Kidney (tissue), 14 donors: Measurements from ENCODE around the gene BICD2. TPM values are rescaled to one million over a fixed set of nuclear protein-coding genes. Genes with fewer than 3 reads are reported as not detected.

Experiments used
- DNase-seq, 5 donors: peaks; one replicate each; pipeline ENCODE4 v3.0.0-alpha.2; 2013 to 2020
- FAIRE-seq: peaks from 2 replicates; lab custom pipeline; 2012; peaks lifted over from hg19 to GRCh38; lab: Jason Lieb, UNC
- H3K27ac ChIP-seq, 2 donors: one replicate each; pipeline ENCODE4 v1.7.0; 2013; ENCODE audit warnings: low read depth in 2 of 2, low read length in 2 of 2, inconsistent platforms in 1 of 2
- H3K27me3 ChIP-seq: one replicate; pipeline ENCODE4 v1.7.1; 2013; ENCODE audit warnings: low read length, inconsistent platforms; ENCODE audit not compliant: control insufficient read depth, insufficient read depth
- H3K36me3 ChIP-seq, 3 donors: one replicate each; pipeline versions ENCODE4 v1.7.0 to v1.7.1; 2013; ENCODE audit warnings: low read length in 3 of 3, control low read depth in 1 of 3, inconsistent platforms in 1 of 3; ENCODE audit not compliant: insufficient read depth in 3 of 3, control insufficient read depth in 2 of 3
- H3K4me1 ChIP-seq, 3 donors: one replicate each; pipeline versions ENCODE4 v1.7.0 to v1.7.1; 2013; ENCODE audit warnings: low read length in 3 of 3, inconsistent platforms in 1 of 3, low read depth in 1 of 3; ENCODE audit not compliant: control insufficient read depth in 2 of 3, insufficient read depth in 2 of 3
- H3K4me3 ChIP-seq, 3 donors: one replicate each; pipeline versions ENCODE4 v1.7.0 to v1.8.1; 2013; ENCODE audit warnings: low read length in 3 of 3, control low read depth in 1 of 3, inconsistent platforms in 1 of 3
- H3K9ac ChIP-seq, 3 donors: one replicate each; pipeline versions ENCODE4 v1.7.0 to v1.7.1; 2013; ENCODE audit warnings: low read length in 3 of 3, control low read depth in 1 of 3, inconsistent platforms in 1 of 3
- H3K9me3 ChIP-seq, 3 donors: one replicate each; pipeline versions ENCODE4 v1.7.0 to v1.7.1; 2013; ENCODE audit warnings: low read length in 3 of 3, control low read depth in 1 of 3, inconsistent platforms in 1 of 3; ENCODE audit not compliant: control insufficient read depth in 2 of 3, insufficient read depth in 1 of 3
- intact Hi-C: fragments of 100-400 bp; cut with DNase I; formaldehyde crosslinking; loops from one replicate; pipeline ENCODE4 v1.11.1; 2022
- polyA plus RNA-seq: library from polyadenylated mRNA; stranded (reverse); fragments of 350-450 nt; fragmentation: Illumina TruSeq; extraction: RNeasy Lipid Tissue Mini Kit (QIAGEN cat#74804); gene quantifications from one replicate; pipeline ENCODE4 v1.2.3, GENCODE V29; 2014; ENCODE audit warnings: low read depth, low replicate concordance; ENCODE audit not compliant: insufficient read depth
- total RNA-seq: library from RNA; stranded (reverse); fragmentation: NEBNext Ultra II Directional; extraction: Animal tissue kit (Norgen Biotek cat#: 25700); gene quantifications from one replicate; pipeline ENCODE4 v1.2.1, GENCODE V29; 2021
- TF ChIP-seq, protein P1 (sequence below): IDR thresholded peaks from 3 replicates; pipeline ENCODE4 v1.5.1; 2012; ENCODE audit warnings: mild to moderate bottlenecking, moderate library complexity, borderline replicate concordance; ENCODE audit not compliant: insufficient read depth; ENCODE audit errors: extremely low read depth
- donor health status: control.
- donor health status: control.
- donor health status: control.
- donor health status: control.
- donor health status: control.
- donor health status: DM: yes; HTN: yes; CAD: no.
- donor health status: Normal renal cell carcinoma (clear cell type).

Gene BICD2
- total and polyA plus RNA-seq, 2 donors from 2014 or later: 10.0 to 25.2 TPM

DNA sequence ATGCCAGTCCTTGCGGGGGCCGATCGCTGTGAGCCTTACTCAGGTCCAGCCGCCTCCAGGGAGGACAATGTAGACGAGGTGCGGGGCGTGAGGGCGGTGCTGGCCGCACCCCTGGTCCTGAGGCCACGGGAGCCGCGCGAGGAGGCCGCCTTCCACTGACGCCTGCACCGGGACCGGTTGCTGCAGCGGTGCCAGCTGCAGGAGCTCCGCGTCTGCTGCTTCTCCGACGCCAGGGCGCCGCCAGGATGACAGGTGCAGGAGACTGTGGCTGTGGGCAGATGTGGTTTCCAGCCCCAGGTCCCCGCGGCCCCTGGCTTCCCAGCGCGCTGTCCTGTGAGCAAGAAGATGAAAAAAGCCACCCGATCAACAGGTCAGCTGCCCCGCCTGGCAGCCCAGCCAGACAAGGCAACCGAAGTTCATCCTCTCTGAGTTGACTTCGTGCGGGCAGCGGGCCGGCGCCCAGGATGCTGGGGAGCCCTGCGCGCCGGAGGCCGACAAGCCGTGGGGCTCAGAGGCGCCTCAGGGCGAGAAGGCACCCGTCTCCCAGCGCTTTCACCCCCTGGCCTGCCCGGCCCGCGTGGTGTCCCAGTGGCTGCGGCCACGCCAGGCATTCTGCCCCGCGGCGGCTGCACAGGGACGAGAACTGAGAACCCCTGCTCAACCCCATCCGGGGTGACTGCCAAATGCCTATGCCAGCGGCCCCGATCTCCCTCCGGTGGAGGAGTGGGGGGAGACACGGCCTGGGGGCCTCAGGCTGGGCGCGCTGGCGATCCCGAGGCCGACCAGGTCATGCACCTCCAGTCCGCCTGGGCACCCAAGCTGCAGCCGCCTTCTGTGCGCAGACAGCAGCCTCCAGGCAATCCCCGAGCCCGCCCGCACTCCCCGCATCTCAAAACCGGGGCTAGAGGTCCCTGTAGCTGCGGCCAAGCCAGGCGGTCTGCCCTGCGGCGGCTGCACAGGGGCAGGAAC, 43.4 kb upstream of the BICD2 start:
- TF ChIP-seq, protein P1, sequence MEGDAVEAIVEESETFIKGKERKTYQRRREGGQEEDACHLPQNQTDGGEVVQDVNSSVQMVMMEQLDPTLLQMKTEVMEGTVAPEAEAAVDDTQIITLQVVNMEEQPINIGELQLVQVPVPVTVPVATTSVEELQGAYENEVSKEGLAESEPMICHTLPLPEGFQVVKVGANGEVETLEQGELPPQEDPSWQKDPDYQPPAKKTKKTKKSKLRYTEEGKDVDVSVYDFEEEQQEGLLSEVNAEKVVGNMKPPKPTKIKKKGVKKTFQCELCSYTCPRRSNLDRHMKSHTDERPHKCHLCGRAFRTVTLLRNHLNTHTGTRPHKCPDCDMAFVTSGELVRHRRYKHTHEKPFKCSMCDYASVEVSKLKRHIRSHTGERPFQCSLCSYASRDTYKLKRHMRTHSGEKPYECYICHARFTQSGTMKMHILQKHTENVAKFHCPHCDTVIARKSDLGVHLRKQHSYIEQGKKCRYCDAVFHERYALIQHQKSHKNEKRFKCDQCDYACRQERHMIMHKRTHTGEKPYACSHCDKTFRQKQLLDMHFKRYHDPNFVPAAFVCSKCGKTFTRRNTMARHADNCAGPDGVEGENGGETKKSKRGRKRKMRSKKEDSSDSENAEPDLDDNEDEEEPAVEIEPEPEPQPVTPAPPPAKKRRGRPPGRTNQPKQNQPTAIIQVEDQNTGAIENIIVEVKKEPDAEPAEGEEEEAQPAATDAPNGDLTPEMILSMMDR: no peak
- intact Hi-C loops: no loop called here
- Histone ChIP-seq H3K36me3 (no peaks in the 10 kb centered on the region), H3K4me1 (peaks cover 0 to 8% (median 0%) of the 10 kb centered on the region in 3 donors), H3K4me3 (no peak overlapping the region), H3K27ac (no peak overlapping the region), H3K9ac (no peak overlapping the region), H3K9me3 (no peaks in the 10 kb centered on the region), H3K27me3 (peaks cover 69% of the 10 kb centered on the region)
- DNase-seq (peak in 2 of 5 donors; percentile 33 to 41), FAIRE-seq (no peak)

DNA sequence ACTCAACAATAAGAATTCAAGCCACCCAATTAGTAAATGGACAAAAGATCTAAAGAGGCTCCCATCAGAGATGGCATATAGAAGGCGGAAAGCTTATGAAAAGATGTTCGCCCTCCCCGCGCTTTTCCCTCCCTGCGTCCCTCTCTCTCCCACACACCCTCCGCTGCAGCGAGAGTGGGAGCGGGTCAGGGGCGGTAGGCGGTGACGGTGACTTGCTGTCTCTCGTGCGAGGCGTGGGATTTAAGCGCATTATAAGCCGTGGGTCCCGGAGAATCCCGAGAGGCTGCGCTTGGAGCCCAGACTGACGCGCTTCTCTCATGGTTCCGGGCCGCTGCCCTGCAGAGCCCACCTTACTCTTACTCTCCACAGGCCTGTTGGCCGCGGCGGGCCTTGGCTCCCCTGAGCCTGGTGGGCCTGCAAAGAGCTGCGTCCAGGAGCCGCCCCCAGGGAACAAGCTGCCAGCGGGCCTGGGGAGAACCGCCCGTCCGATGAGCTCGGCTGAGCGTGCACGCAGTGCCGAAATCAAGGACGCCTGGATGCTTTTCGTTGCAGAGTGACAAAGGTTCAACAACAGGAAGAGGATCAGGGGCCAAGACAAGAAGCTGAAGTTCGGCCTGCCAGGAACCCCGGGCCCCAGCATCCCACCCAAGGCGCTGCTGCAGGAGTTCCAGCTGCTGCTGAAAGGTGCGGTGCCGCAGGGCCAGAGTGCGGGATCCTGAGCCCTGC, 42.6 kb upstream of the BICD2 start:
- Histone ChIP-seq H3K27ac (no peak overlapping the region), H3K27me3 (peaks cover 62% of the 10 kb centered on the region), H3K9ac (no peak overlapping the region), H3K4me3 (no peak overlapping the region), H3K4me1 (peaks cover 0 to 8% (median 0%) of the 10 kb centered on the region in 3 donors), H3K9me3 (no peaks in the 10 kb centered on the region), H3K36me3 (no peaks in the 10 kb centered on the region)
- TF ChIP-seq, protein P1: no peak
- DNase-seq (peak in 1 of 5 donors; percentile 51), FAIRE-seq (no peak)
- intact Hi-C loops: no loop called here

DNA sequence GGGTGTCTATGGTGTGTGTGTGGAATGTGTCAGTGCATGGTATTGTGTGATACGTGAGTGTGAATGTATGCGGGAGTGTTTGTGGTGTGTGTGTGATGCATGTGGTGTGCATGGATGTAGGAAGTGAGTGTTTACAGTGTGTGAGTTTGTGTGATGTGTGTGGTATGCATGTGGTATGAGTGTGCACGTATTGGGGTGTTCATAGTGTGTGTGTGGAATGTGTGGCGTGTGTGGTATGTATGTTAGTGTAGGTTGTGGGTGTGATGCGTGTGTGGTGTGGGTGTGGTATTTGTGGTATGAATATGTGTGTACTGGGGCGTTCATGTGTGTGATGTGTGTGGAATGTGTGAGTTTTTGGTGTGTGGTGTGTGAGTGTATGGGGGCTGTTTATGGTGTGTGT, 40.1 kb upstream of the BICD2 start:
- Histone ChIP-seq H3K9ac (no peak overlapping the region), H3K27me3 (peaks cover 41% of the 10 kb centered on the region), H3K4me3 (no peak overlapping the region), H3K4me1 (peaks cover 0 to 8% (median 0%) of the 10 kb centered on the region in 3 donors), H3K27ac (no peak overlapping the region), H3K36me3 (no peaks in the 10 kb centered on the region), H3K9me3 (no peaks in the 10 kb centered on the region)
- no peak for DNase-seq
- FAIRE-seq: no peak
- TF ChIP-seq, protein P1: no peak
- intact Hi-C loops: no loop called here
